Rectal smooth muscle tissue (tissue), 1 donor: ENCODE results near the gene FBLN2.

ENCODE experiments used
- H3K27ac ChIP-seq: one replicate; pipeline ENCODE4 v1.7.0; 2013; ENCODE audit warnings: low read depth, low read length, inconsistent platforms
- H3K27me3 ChIP-seq: one replicate; pipeline ENCODE4 v1.7.0; 2013; ENCODE audit warnings: low read length; ENCODE audit not compliant: control insufficient read depth, insufficient read depth
- H3K36me3 ChIP-seq: one replicate; pipeline ENCODE4 v1.7.0; 2013; ENCODE audit warnings: low read length; ENCODE audit not compliant: control insufficient read depth, insufficient read depth
- H3K4me1 ChIP-seq: one replicate; pipeline ENCODE4 v1.7.0; 2013; ENCODE audit warnings: low read length; ENCODE audit not compliant: control insufficient read depth, insufficient read depth
- H3K4me3 ChIP-seq: one replicate; pipeline ENCODE4 v1.7.0; 2013; ENCODE audit warnings: low read length
- H3K9ac ChIP-seq: one replicate; pipeline ENCODE4 v1.7.0; 2013; ENCODE audit warnings: low read length

Gene FBLN2

DNA sequence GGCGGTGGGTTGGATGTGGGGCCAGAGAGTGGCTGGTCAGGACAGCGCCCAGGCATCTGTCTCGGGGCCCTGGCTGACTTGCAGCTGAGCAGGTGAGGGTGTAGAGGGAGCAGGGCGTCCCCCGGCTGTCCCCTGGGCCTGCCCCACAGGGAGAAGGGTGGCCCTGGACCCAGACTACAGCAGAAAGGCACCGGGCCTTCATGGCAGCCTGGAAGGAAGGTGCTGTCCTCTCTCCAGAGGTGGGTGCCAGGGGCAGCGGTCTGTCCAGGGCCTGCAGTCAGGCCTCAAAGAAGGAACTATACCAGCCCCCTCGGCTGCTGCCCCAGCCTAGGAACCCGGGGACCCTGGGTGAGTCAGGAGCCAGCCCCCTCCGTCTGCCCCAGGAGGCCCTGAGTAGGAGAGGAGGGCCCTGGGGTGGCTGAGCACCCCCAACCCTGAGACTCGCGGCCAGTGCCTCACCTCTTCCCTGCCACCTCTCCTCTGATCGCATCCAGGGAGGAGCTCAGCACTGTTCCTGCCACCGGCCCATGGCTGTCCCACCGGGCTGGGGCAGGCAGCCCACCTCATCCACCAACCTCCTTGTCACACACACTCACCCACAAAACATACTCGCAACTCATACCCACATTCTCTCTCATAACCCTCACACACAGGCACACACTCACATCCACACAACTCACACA lies 133.5 kb downstream of the FBLN2 start:
- no peak overlapping the region for H3K9ac ChIP-seq
- no peak overlapping the region for H3K4me3 ChIP-seq
- no peaks in the 10 kb centered on the region for H3K36me3 ChIP-seq
- H3K4me1 ChIP-seq: no peaks in the 10 kb centered on the region
- H3K27me3 ChIP-seq: no peaks in the 10 kb centered on the region
- no peak overlapping the region for H3K27ac ChIP-seq

- Histone ChIP-seq H3K4me3 (no peak overlapping the region), H3K36me3 (no peaks in the 10 kb centered on the region), H3K4me1 (no peaks in the 10 kb centered on the region), H3K27ac (no peak overlapping the region), H3K9ac (no peak overlapping the region), H3K27me3 (no peaks in the 10 kb centered on the region)
These were observed 134.4 kb downstream of the FBLN2 start for GRCh38 chr3:13683288-13683687.

GRCh38 chr3:13683772-13684171 lies 134.8 kb downstream of the FBLN2 start:
- no peak overlapping the region for H3K27ac ChIP-seq
- no peak overlapping the region for H3K4me3 ChIP-seq
- no peaks in the 10 kb centered on the region for H3K36me3 ChIP-seq
- H3K9ac ChIP-seq: no peak overlapping the region
- H3K4me1 ChIP-seq: no peaks in the 10 kb centered on the region
- H3K27me3 ChIP-seq: no peaks in the 10 kb centered on the region

- no peak overlapping the region for H3K4me3 ChIP-seq
- H3K27ac ChIP-seq: no peak overlapping the region
- no peaks in the 10 kb centered on the region for H3K36me3 ChIP-seq
- H3K4me1 ChIP-seq: no peaks in the 10 kb centered on the region
- H3K9ac ChIP-seq: no peak overlapping the region
- H3K27me3 ChIP-seq: no peaks in the 10 kb centered on the region
These were observed 135.4 kb downstream of the FBLN2 start for GRCh38 chr3:13684350-13684749.

DNA sequence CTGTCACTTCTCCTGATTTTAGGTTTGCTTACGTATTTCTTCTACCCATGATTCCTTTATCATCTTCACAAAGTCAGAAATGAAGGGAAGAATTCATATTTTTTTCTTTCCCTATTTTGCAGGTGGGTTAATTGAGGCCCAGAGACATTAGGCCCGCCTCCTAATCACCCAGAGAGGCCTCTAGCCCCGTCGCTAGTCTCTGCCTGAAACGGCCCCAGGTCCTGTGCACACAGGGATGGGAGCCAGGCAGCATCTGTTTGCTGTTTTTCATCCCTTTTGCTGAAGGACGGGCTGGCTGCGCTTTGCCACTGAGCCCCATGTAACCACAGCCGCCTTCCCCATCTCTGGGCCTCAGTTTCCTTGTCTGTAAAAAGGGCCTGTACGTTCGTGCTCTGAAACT lies 135.9 kb downstream of the FBLN2 start:
- Histone ChIP-seq H3K27ac (no peak overlapping the region), H3K4me3 (no peak overlapping the region), H3K4me1 (no peaks in the 10 kb centered on the region), H3K9ac (no peak overlapping the region), H3K27me3 (no peaks in the 10 kb centered on the region), H3K36me3 (no peaks in the 10 kb centered on the region)

DNA sequence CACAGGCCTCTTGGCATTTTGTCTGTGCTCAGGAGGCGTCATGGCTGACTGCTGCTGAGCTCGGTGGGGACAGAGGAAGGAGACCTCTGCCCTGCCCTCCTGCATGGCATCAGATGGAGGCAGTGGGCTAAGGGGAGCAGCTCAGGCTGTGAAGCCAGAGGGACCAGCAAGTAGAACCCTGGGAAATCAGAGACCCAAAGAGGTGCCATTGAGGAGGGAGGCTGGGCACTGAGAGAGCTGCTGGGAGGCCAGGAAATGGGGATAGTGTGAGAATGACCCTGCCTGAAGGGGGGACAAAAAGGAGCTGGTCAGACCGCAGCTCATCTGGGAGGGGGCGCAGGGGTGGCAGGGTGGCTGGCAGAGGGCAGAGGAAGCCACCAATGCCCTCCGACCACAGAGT lies 136.8 kb downstream of the FBLN2 start:
- Histone ChIP-seq H3K9ac (no peak overlapping the region), H3K4me1 (no peaks in the 10 kb centered on the region), H3K27me3 (no peaks in the 10 kb centered on the region), H3K36me3 (no peaks in the 10 kb centered on the region), H3K27ac (no peak overlapping the region), H3K4me3 (no peak overlapping the region)

DNA sequence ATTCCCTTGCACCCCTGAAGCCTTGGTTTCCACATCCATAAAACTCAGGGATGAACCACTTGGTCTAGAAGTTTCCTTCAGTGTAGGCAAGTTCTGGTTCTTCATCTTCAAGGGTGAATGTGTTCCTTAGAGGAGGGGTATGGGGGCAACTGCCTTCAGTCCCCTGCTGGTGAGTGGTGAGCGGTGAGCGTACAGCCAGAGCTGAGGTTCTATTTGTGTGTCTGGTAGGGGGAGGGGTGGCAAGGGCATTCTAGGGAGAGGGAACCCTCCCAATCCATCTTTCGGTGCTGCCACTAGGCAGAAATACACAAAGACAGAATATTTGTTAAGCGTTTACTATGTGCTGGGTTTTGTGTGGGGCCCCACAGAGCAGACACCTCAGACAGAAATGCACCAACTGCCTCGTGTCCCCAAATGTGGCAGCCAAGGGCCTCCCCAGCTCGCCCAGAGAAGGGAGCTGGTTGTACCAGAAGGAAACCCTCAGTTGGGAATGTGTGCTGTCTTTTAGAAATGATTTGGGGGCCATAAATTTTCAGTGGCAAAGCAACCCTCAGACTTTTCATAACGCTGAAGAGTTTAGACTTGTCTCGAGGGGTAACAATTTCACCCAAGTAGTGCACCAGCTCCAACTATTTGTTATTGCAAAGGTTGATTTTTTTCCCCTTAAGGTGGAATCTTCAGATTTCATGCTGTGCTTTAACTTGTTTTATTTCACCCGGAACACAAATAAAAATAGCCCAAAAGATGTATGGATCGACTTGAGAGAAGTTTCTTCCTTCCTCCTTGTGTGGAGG lies 137.6 kb downstream of the FBLN2 start:
- Histone ChIP-seq H3K4me1 (no peaks in the 10 kb centered on the region), H3K27me3 (no peaks in the 10 kb centered on the region), H3K4me3 (no peak overlapping the region), H3K36me3 (no peaks in the 10 kb centered on the region), H3K27ac (no peak overlapping the region), H3K9ac (no peak overlapping the region)

- Histone ChIP-seq H3K4me3 (no peak overlapping the region), H3K9ac (no peak overlapping the region), H3K36me3 (no peaks in the 10 kb centered on the region), H3K4me1 (no peaks in the 10 kb centered on the region), H3K27me3 (no peaks in the 10 kb centered on the region), H3K27ac (no peak overlapping the region)
These were observed 138.6 kb downstream of the FBLN2 start for GRCh38 chr3:13687517-13687943.
